Measurements from ENCODE around the gene PRSS56.
A peak's percentile ranks its signal among the peaks of the same experiment; 100 is the strongest.

The PRSS56 gene

GRCh38 chr2:232501794-232502390 is 18.3 kb upstream of the PRSS56 start:
- no peak overlapping the region for H2AFZ ChIP-seq (ENCODE audit: low read depth, low read length)
- no peaks in the 10 kb centered on the region for H3K9me3 ChIP-seq (ENCODE audit: low read length)
- H3K36me3 ChIP-seq (ENCODE audit: insufficient read depth, low read length): no peaks in the 10 kb centered on the region
- peaks cover 72% of the 10 kb centered on the region for H3K27me3 ChIP-seq (ENCODE audit: insufficient read depth, low read length)
- H3K4me3 ChIP-seq (ENCODE audit: low read length): no peak overlapping the region
- peaks cover 37% of the 10 kb centered on the region for H3K4me1 ChIP-seq (ENCODE audit: insufficient read depth, low read length)

GRCh38 chr2:232502511-232502910 is 17.7 kb upstream of the PRSS56 start:
- H3K9me3 ChIP-seq (ENCODE audit: low read length): no peaks in the 10 kb centered on the region
- peak overlapping the region; percentile 33 for H3K4me3 ChIP-seq (ENCODE audit: low read length)
- no peaks in the 10 kb centered on the region for H3K36me3 ChIP-seq (ENCODE audit: insufficient read depth, low read length)
- H2AFZ ChIP-seq (ENCODE audit: low read depth, low read length): no peak overlapping the region
- peaks cover 39% of the 10 kb centered on the region for H3K4me1 ChIP-seq (ENCODE audit: insufficient read depth, low read length)
- H3K27me3 ChIP-seq (ENCODE audit: insufficient read depth, low read length): peaks cover 76% of the 10 kb centered on the region

DNA sequence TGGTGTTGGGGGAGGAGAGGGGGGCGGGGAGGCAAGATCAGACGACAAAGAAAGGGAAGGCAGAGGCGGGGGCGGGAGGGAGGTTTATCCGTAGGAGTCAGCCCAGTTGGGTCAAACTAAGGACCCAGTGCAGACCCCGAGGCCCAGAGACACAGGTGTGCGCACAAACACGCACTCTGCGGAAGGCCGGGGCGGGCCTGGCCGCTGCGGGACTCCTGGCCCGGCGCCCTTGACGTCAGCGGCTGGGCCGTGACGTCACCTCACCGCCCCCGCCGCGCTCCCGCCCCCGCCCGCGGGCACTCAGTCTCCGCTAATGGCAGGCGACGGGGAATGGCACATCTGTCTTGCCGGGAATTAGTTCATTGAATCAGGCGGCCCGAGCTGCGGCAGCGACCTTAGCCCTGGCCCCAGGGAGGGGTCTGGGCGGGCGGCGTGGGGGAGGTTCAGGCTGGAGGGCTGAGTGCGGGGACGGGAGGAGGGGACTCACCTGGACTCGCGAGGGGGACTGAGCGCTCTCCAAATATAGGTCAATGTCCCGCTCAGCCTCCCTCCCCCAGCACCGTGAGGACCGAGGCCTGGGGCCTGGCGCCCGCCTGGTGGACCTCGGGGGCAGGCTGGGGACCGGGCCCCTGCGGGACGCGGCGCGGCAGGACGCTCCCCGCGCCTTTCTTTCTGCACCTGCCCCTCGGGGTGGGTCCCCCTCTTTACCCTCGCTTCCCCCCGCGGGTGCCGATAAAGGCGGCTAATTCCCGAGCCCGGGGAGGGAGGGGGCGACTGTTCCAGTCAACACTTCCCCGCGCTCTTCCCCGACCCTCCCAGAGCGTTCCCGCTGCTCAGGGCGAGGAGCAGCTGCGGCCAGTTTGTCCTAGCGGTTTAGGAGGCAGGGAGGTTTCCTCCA is 17.0 kb upstream of the PRSS56 start:
- peaks cover 39% of the 10 kb centered on the region for H3K4me1 ChIP-seq (ENCODE audit: insufficient read depth, low read length)
- H3K27me3 ChIP-seq (ENCODE audit: insufficient read depth, low read length): peaks cover 73% of the 10 kb centered on the region
- no peaks in the 10 kb centered on the region for H3K9me3 ChIP-seq (ENCODE audit: low read length)
- peak overlapping the region; percentile 37 for H3K4me3 ChIP-seq (ENCODE audit: low read length)
- peak overlapping the region; percentile 55 for H2AFZ ChIP-seq (ENCODE audit: low read depth, low read length)
- no peaks in the 10 kb centered on the region for H3K36me3 ChIP-seq (ENCODE audit: insufficient read depth, low read length)

GRCh38 chr2:232503809-232504323 is 16.3 kb upstream of the PRSS56 start:
- Histone ChIP-seq H3K27me3 (ENCODE audit: insufficient read depth, low read length) (peaks cover 66% of the 10 kb centered on the region), H3K9me3 (ENCODE audit: low read length) (no peaks in the 10 kb centered on the region), H3K36me3 (ENCODE audit: insufficient read depth, low read length) (no peaks in the 10 kb centered on the region), H2AFZ (ENCODE audit: low read depth, low read length) (peak overlapping the region; percentile 55), H3K4me1 (ENCODE audit: insufficient read depth, low read length) (peaks cover 39% of the 10 kb centered on the region), H3K4me3 (ENCODE audit: low read length) (peak overlapping the region; percentile 37)

DNA sequence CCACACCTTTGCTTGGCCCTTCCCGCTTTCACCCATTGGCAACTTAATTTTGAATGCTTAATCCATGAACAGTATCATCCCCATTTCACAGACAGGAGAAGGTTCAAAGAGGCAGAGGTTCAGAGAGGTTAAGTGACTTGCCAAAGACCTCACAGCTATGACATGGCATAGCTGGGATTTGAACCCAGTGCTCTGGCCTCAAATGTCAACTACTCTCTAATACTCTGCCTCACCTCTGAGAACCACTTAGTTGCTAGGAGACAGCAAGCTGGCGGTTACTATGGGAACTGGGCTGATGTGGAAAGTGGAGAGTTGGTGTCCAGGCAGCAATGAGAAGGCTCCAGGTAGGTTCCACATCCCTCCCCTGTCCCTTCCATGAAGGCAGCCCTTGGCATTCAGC is 15.8 kb upstream of the PRSS56 start:
- Histone ChIP-seq H3K4me3 (ENCODE audit: low read length) (no peak overlapping the region), H3K9me3 (ENCODE audit: low read length) (no peaks in the 10 kb centered on the region), H3K27me3 (ENCODE audit: insufficient read depth, low read length) (peaks cover 60% of the 10 kb centered on the region), H3K4me1 (ENCODE audit: insufficient read depth, low read length) (peaks cover 39% of the 10 kb centered on the region), H3K36me3 (ENCODE audit: insufficient read depth, low read length) (no peaks in the 10 kb centered on the region), H2AFZ (ENCODE audit: low read depth, low read length) (no peak overlapping the region)

- no peaks in the 10 kb centered on the region for H3K9me3 ChIP-seq (ENCODE audit: low read length)
- H3K4me1 ChIP-seq (ENCODE audit: insufficient read depth, low read length): peaks cover 39% of the 10 kb centered on the region
Observed at GRCh38 chr2:232505856-232506255, 14.3 kb upstream of the PRSS56 start.

DNA sequence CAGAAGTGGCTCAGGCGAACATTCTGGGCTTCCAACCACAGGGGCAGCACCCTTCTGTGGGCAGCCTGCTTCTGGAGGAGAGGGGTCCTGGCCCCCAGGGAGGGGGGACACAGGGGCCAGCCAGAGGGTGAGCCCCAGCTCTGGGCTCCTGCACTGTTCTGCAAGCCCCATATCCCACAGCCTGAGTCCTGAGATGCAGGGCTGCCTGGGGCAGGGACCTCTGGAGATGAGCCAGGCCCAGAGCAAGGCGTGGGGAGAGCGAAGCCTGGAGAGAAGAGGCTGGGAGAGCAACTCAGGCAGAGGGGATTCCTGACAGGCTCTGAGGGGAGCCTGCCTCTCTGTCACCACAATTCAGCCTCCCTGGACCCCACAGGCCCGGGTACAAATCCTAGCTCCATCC is 13.5 kb upstream of the PRSS56 start:
- H2AFZ ChIP-seq (ENCODE audit: low read depth, low read length): peak overlapping the region; percentile 55
- peaks cover 39% of the 10 kb centered on the region for H3K4me1 ChIP-seq (ENCODE audit: insufficient read depth, low read length)
- no peak overlapping the region for H3K4me3 ChIP-seq (ENCODE audit: low read length)
- peaks cover 48% of the 10 kb centered on the region for H3K27me3 ChIP-seq (ENCODE audit: insufficient read depth, low read length)
- no peaks in the 10 kb centered on the region for H3K36me3 ChIP-seq (ENCODE audit: insufficient read depth, low read length)
- H3K9me3 ChIP-seq (ENCODE audit: low read length): no peaks in the 10 kb centered on the region

More at GRCh38 chr2:232505856-232506255, 14.3 kb upstream of the PRSS56 start:
- peak overlapping the region; percentile 55 for H2AFZ ChIP-seq (ENCODE audit: low read depth, low read length)
- peaks cover 48% of the 10 kb centered on the region for H3K27me3 ChIP-seq (ENCODE audit: insufficient read depth, low read length)
- H3K4me3 ChIP-seq (ENCODE audit: low read length): peak overlapping the region; percentile 5
- H3K36me3 ChIP-seq (ENCODE audit: insufficient read depth, low read length): no peaks in the 10 kb centered on the region

DNA sequence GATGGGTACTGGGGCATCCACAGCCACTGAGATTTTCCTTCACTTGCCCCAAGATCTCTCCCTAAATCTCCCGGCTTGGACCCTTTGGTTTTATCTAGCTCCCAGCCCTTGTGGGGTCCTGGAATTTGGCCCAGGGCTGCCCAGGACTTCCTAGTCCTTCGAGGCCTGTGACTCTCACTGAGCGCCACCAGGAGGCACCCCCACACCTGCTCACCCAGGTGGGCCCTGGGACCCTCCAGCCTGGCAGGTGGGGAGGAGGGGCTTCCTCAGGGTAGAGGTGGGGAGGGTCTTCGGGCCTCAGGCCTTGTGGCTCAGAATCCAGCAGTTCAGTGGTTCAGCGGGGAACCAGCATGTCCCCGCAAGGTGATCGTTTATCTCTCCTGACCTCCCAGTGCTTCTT is 11.9 kb upstream of the PRSS56 start:
- H3K4me1 ChIP-seq (ENCODE audit: insufficient read depth, low read length): peaks cover 26% of the 10 kb centered on the region
- H3K27me3 ChIP-seq (ENCODE audit: insufficient read depth, low read length): peaks cover 43% of the 10 kb centered on the region
- no peaks in the 10 kb centered on the region for H3K9me3 ChIP-seq (ENCODE audit: low read length)

GRCh38 chr2:232511336-232511890 is 8.8 kb upstream of the PRSS56 start:
- Histone ChIP-seq H3K9me3 (ENCODE audit: low read length) (no peaks in the 10 kb centered on the region), H3K27me3 (ENCODE audit: insufficient read depth, low read length) (peaks cover 33% of the 10 kb centered on the region), H3K4me1 (ENCODE audit: insufficient read depth, low read length) (peaks cover 9% of the 10 kb centered on the region), H2AFZ (ENCODE audit: low read depth, low read length) (no peak overlapping the region), H3K4me3 (ENCODE audit: low read length) (no peak overlapping the region), H3K36me3 (ENCODE audit: insufficient read depth, low read length) (no peaks in the 10 kb centered on the region)

More for the DNA sequence above, 11.9 kb upstream of the PRSS56 start:
- no peak overlapping the region for H2AFZ ChIP-seq (ENCODE audit: low read depth, low read length)
- no peak overlapping the region for H3K4me3 ChIP-seq (ENCODE audit: low read length)
- no peaks in the 10 kb centered on the region for H3K36me3 ChIP-seq (ENCODE audit: insufficient read depth, low read length)

- H3K4me1 ChIP-seq (ENCODE audit: insufficient read depth, low read length): peaks cover 2% of the 10 kb centered on the region
- H3K9me3 ChIP-seq (ENCODE audit: low read length): no peaks in the 10 kb centered on the region
- H3K36me3 ChIP-seq (ENCODE audit: insufficient read depth, low read length): no peaks in the 10 kb centered on the region
- H3K4me3 ChIP-seq (ENCODE audit: low read length): no peak overlapping the region
- no peak overlapping the region for H2AFZ ChIP-seq (ENCODE audit: low read depth, low read length)
- H3K27me3 ChIP-seq (ENCODE audit: insufficient read depth, low read length): peaks cover 29% of the 10 kb centered on the region
Observed at GRCh38 chr2:232512602-232513001, 7.6 kb upstream of the PRSS56 start.

- Histone ChIP-seq H3K9me3 (ENCODE audit: low read length) (no peaks in the 10 kb centered on the region), H3K4me1 (ENCODE audit: insufficient read depth, low read length) (no peaks in the 10 kb centered on the region), H3K27me3 (ENCODE audit: insufficient read depth, low read length) (peaks cover 33% of the 10 kb centered on the region), H3K4me3 (ENCODE audit: low read length) (no peak overlapping the region), H3K36me3 (ENCODE audit: insufficient read depth, low read length) (no peaks in the 10 kb centered on the region), H2AFZ (ENCODE audit: low read depth, low read length) (no peak overlapping the region)
Observed at GRCh38 chr2:232513353-232513752, 6.8 kb upstream of the PRSS56 start.

DNA sequence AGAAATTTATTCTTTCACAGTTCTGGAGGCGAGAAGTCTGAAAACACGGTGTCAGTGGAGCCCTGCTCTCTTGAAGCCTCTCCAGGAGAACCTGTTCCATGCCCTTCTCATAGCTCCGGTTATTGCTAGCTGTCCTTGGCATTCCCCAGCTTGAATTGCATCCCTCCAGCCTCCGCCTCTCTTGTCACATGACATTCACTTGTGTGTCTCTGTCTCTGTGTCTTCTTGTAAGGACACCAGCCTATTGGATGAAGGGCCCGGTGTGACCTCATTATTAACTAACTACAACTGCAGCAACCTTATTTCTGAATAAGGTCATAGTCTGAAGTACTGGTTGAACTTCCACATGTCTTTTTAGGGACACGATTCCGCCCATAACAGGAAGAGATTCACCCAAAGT is 4.5 kb upstream of the PRSS56 start:
- Histone ChIP-seq H3K36me3 (ENCODE audit: insufficient read depth, low read length) (no peaks in the 10 kb centered on the region), H3K4me1 (ENCODE audit: insufficient read depth, low read length) (no peaks in the 10 kb centered on the region), H2AFZ (ENCODE audit: low read depth, low read length) (no peak overlapping the region), H3K9me3 (ENCODE audit: low read length) (no peaks in the 10 kb centered on the region), H3K4me3 (ENCODE audit: low read length) (no peak overlapping the region), H3K27me3 (ENCODE audit: insufficient read depth, low read length) (peaks cover 51% of the 10 kb centered on the region)

- Histone ChIP-seq H3K27me3 (ENCODE audit: insufficient read depth, low read length) (peaks cover 53% of the 10 kb centered on the region), H3K36me3 (ENCODE audit: insufficient read depth, low read length) (no peaks in the 10 kb centered on the region), H3K9me3 (ENCODE audit: low read length) (no peaks in the 10 kb centered on the region), H3K4me3 (ENCODE audit: low read length) (no peak overlapping the region), H2AFZ (ENCODE audit: low read depth, low read length) (no peak overlapping the region), H3K4me1 (ENCODE audit: insufficient read depth, low read length) (no peaks in the 10 kb centered on the region)
Observed at GRCh38 chr2:232516551-232516950, 3.6 kb upstream of the PRSS56 start.
